T47D (cell line): Measurements from ENCODE around the gene KCNQ1.

Experiments used
- DNase-seq, 2 experiments: peaks; one replicate each; pipeline versions ENCODE4 v3.0.0 to v3.0.0-alpha.2; 2011 to 2012; ENCODE audit warnings: low read depth in 1 of 2, low spot score in 1 of 2
- JUND ChIP-seq: IDR thresholded peaks from 2 replicates; pipeline ENCODE4 v1.6.1; 2012; ENCODE audit warnings: low read depth
- in situ Hi-C: cut with HindIII; loops from 2 replicates; pipeline ENCODE4 v1.10.0; 2016; ENCODE audit warnings: low sequenced_read_pairs, low pct_unique_long_range_greater_than_20kb

Gene KCNQ1

GRCh38 chr11:2558861-2559526 lies 114.2 kb downstream of the KCNQ1 start:
- in situ Hi-C loops = no loop called here
- DNase-seq = no peak

DNA sequence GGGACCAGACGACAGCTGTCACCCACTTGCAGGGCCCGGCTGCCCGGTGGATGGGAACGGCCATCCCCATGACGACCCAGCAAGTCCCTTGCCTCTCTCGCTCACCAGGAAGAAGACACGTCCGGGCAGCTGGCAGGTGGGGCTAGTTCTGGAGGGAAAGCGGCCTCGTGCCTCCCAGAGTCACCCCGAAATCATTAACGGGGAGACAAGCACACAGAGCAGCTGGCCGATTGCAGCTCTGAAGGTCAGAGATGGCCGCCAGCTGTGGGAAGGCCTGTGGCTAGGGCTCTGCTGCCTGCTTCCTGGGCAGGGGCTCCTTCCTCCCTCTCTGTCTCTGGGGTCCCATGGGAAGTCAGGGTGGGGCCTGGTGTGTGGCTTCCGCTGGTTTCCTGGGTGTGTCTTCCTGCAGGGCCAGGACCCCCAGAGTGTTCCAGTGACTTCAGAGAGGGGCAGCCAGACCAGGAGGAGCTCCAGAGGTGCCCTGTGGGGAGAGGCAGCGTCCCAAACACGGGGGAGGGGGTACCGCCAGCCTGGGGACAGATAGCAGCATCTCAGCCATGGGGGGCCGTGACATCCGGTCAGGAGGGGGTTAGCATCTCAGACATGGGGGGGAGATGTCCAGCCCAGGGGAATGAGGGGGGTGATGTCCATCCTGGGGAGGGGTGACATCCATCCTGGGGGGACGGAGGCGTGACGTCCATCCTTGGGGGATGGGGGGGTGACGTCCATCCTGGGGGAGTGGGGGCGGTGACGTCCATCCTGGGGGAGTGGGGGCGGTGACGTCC lies 114.9 kb downstream of the KCNQ1 start:
- no peak for TF ChIP-seq JUND
- DNase-seq = no peak
- in situ Hi-C loops = no loop called here

More at GRCh38 chr11:2558861-2559526, 114.2 kb downstream of the KCNQ1 start:
- TF ChIP-seq JUND = no peak

DNA sequence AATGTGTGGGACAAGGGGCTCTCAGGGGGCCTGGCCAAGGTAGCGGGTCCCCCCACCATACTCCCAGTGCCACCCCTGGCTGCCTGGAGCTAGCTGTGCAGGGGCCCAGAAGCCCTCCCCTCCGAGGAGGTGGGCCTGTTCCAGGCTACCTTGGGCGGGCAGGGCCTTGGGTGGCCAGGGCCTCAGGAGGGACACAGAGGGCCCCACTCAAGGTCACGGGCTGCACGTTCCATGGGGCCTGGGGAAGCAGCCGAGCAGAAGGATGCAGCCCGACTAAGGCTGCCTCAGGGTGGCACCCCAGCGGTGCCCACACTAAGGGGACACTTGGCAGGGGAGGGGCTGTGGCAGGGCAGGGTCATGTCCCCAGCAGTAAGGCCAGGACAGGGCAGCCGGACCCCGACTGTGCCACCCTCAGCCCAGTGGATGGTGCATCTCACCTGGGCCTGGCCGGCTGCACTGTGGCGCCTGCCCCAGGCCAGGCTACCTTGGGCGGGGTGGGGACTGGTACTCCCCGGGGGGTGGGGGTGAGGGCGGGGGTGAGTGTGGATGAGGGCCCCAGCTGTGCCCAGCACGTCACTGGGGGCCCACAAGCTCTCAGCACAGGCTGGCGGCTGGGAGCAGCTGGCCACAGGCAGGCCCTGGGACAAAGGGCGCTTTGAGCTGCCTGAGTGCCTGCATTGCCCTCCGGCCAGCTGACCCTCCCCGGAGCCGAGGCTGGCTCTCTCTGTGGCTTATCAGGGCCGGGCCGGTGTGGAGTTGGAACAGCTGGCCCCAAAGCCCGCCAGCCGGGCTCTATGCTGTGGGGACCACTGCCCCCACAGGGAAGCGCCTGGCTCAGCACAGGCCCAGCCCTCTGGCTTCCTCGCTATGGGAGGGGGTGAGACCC lies 117.1 kb downstream of the KCNQ1 start:
- DNase-seq = no peak
- TF ChIP-seq JUND = no peak
- in situ Hi-C loops = no loop called here

DNA sequence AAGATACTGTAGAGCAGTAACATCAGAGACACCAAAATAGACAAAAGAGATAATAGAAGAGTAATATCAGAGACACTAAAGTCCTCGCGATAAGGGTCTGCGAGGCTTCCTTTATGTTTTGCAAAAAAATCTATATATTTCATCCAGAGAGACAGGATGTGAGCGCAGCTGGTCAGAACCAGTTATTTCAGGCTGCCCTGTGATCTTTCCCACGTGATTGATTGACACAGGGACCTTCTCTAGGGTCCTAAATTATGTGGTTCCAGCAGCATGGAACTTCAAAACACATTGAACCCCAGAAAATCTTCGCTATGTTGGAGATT lies 118.0 kb downstream of the KCNQ1 start:
- no peak for TF ChIP-seq JUND
- DNase-seq = no peak
- in situ Hi-C loops = no loop called here

DNA sequence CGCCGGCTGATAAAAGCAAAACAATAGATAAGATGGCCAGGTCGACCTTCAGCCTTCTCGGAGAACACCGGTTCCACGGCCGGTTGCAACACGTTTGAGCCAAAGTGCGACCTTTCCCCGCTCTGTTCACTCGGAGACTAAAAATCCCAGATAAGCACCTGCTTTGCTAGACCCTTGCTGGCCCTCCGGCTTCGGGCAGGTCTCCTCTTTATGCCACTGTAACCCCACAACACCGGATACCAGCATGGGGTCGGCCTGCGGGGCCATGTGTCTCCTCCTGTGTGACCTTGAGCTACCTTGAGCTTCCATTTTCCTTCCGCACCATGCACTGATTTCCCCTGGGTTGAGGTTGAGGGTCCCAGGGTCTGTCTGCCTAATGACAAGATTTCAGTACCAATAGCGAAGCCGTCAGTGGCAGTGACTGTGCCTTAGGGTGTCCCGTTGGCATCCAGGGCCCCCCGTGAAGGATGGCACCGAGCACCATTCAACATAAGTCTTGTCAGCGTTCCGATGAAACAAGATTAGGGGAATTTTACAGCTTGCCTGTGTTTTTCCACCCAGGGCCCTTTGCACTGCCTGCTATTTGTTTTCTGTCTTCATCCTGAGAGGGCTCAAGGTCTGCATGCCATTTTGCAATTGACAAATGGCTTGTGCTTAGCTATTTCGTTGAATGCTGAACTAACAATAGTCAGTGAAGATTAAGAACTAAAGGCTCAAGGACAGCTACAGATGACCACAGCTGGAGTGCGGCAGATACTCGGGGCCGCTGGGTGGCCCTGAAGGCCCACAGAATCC lies 118.6 kb downstream of the KCNQ1 start:
- DNase-seq = no peak
- in situ Hi-C loops = no loop called here
- TF ChIP-seq JUND = no peak

GRCh38 chr11:2564008-2564530 lies 119.3 kb downstream of the KCNQ1 start:
- no peak for DNase-seq
- no peak for TF ChIP-seq JUND

DNA sequence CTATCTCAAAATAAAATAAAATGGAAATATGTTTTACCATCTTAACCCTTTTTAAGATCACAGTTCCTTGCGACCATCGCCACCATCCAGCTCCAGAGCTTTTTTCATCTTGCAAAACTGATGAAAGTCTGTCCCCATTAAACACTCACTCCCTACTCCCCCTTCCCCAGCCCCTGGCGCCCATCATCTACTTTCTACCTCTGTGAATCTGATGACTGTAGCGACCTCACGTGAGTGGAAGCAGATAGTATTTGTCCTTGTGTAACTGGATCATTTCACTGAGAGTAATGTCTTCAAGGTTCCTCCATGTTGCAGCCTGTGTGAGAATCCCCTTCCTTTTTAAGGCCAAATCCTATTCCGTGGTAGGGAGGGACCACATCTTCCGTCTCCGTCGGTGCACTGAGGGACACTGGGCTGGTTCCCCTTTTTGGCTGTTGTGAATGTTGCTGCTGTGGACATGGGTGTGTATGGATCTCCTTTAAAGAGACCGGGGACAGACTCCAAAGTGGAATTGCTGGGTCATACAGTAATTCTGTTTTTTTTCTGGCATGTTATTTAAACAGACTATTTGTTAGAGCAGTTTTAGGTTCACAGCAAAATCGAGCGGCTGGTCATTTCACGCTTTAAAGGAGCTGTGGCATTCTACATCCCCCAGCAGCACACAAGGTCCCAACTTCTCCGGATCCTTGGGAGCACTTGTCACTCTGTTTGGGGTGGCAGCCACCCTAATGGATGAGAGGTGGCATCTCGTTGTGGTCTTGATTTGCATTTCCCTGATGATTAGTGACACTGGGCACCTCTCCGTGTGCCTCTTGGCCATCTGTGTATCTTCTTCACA lies 120.0 kb downstream of the KCNQ1 start:
- no peak for DNase-seq
- in situ Hi-C loops = no loop called here
- TF ChIP-seq JUND = no peak

More at GRCh38 chr11:2564008-2564530, 119.3 kb downstream of the KCNQ1 start:
- in situ Hi-C loops = no loop called here

GRCh38 chr11:2565447-2566222 lies 120.8 kb downstream of the KCNQ1 start:
- TF ChIP-seq JUND = no peak
- in situ Hi-C loops = no loop called here
- no peak for DNase-seq

GRCh38 chr11:2566223-2567025 lies 121.6 kb downstream of the KCNQ1 start:
- no peak for DNase-seq
- no peak for TF ChIP-seq JUND
- in situ Hi-C loops = no loop called here
